ENCODE measurements around the gene LAT. TPM values are rescaled to one million over a fixed set of nuclear protein-coding genes. Genes with fewer than 3 reads are reported as not detected.

Gene LAT
- total RNA-seq, 1 donor from 2014 or later = 0.49 TPM

Other genes starting within 250 kb of the LAT start
- 2.0 TPM for gene NPIPB9, start 233.3 kb upstream of the LAT start, total RNA-seq
- gene ATXN2L, start 162.1 kb upstream of the LAT start, total RNA-seq = 31.7 TPM
- gene TUFM, start 138.7 kb upstream of the LAT start, total RNA-seq = 53.6 TPM
- 15.2 TPM for gene SH2B1, start 121.2 kb upstream of the LAT start, total RNA-seq
- under 0.01 TPM for gene ATP2A1, start 106.6 kb upstream of the LAT start, total RNA-seq
- 12.0 TPM for gene RABEP2, start 59.8 kb upstream of the LAT start, total RNA-seq
- 0.74 TPM for gene CD19, start 53.1 kb upstream of the LAT start, total RNA-seq
- 23.4 TPM for gene NFATC2IP, start 34.1 kb upstream of the LAT start, total RNA-seq
- gene SPNS1, start 10.3 kb upstream of the LAT start, total RNA-seq = 16.5 TPM

All from temporal lobe (tissue), 1 donor.